ENCODE results near the gene EDEM1. TPM values are rescaled to one million over a fixed set of nuclear protein-coding genes. Genes with fewer than 3 reads are reported as not detected.
"Not testable (repeated sequence)": the region's sequence is repeated elsewhere in the genome, so short reads cannot be mapped to it uniquely, and the experiment has no call there.

Gene EDEM1
- polyA plus RNA-seq, 1 experiment: 42.5 TPM

- CTCF ChIA-PET: interaction anchor here (0.6 to 1.0 kb wide), 2 partner anchors 14 to 56 kb away, joined by 3 read pairs; no protein-coding TSS in a partner anchor
- H3K27ac ChIP-seq (ENCODE audit: low read depth, low read length): peak overlapping the region; percentile 31
- no peak for DNase-seq (ENCODE audit: low read depth, low spot score)
- POLR2A ChIA-PET: no interaction called here
- H3K27me3 ChIP-seq (ENCODE audit: control insufficient read depth, insufficient read depth, low read length): peaks cover 8% of the 10 kb centered on the region
- no peaks in the 10 kb centered on the region for H3K9me3 ChIP-seq (ENCODE audit: control insufficient read depth, insufficient read depth, low read length)
- H3K4me3 ChIP-seq (ENCODE audit: low read depth, low read length): no peak overlapping the region
- no peak for TF ChIP-seq CTCF (IDR thresholded peaks at IDR 0.05; ENCODE audit: low read depth, low read length)
These were observed 45.5 kb downstream of the EDEM1 start for GRCh38 chr3:5233026-5233425.

DNA sequence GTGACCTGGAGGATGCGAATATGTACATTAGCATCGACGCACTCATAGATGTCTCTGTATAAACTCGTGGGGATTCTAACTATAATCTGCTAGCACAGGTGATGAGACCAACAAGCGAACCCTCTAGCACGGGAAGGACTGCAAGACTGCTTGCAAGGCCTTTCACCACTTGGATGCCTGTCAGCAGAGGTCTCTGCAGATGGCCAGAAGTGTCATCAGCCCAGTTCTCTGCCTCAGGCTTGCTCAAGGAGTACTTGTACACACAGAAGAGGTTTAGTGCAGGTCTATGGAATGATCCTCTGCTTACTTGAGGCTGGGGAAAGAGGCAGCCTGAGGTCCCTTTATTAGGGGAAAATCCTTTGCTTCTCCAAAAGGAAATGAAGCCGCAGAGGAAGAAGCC lies 48.1 kb downstream of the EDEM1 start:
- ChIA-PET POLR2A (no interaction called here), CTCF (no interaction called here)
- H3K4me3 ChIP-seq (ENCODE audit: low read depth, low read length): no peak overlapping the region
- H3K27ac ChIP-seq (ENCODE audit: low read depth, low read length): no peak overlapping the region
- TF ChIP-seq CTCF (IDR thresholded peaks at IDR 0.05; ENCODE audit: low read depth, low read length): no peak
- no peaks in the 10 kb centered on the region for H3K9me3 ChIP-seq (ENCODE audit: control insufficient read depth, insufficient read depth, low read length)
- H3K27me3 ChIP-seq (ENCODE audit: control insufficient read depth, insufficient read depth, low read length): peaks cover 8% of the 10 kb centered on the region
- no peak for DNase-seq (ENCODE audit: low read depth, low spot score)

GRCh38 chr3:5238545-5238944 lies 51.0 kb downstream of the EDEM1 start:
- no peak for TF ChIP-seq CTCF (IDR thresholded peaks at IDR 0.05; ENCODE audit: low read depth, low read length)
- H3K27me3 ChIP-seq (ENCODE audit: control insufficient read depth, insufficient read depth, low read length): peaks cover 2% of the 10 kb centered on the region
- CTCF ChIA-PET: no interaction called here
- POLR2A ChIA-PET: no interaction called here
- H3K27ac ChIP-seq (ENCODE audit: low read depth, low read length): no peak overlapping the region
- DNase-seq (ENCODE audit: low read depth, low spot score): no peak
- H3K9me3 ChIP-seq (ENCODE audit: control insufficient read depth, insufficient read depth, low read length): peaks cover 4% of the 10 kb centered on the region; the same call in 1 of the 2 replicates
- no peak overlapping the region for H3K4me3 ChIP-seq (ENCODE audit: low read depth, low read length)

DNA sequence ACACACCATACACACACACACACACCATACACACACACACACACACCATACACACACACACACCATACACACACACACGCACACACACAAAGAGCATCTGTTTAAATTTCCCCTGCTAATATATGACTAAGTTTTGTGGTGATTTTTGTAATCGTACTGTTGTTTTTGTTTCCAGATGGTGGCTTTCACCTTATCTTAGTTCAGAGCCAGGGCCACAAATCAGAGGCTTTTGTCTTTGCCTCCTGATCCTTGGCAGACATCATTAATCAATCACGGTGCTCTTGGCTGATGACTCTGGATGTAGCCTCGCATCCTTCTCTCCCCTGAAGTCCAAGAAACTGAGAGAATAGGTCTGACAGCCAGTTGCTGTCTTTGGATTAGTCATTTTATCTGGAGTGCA lies 52.1 kb downstream of the EDEM1 start:
- POLR2A ChIA-PET: no interaction called here
- Histone ChIP-seq H3K9me3 (ENCODE audit: control insufficient read depth, insufficient read depth, low read length) (peaks cover 4% of the 10 kb centered on the region; the same call in 1 of the 2 replicates), H3K4me3 (ENCODE audit: low read depth, low read length) (no peak overlapping the region), H3K27ac (ENCODE audit: low read depth, low read length) (no peak overlapping the region), H3K27me3 (ENCODE audit: control insufficient read depth, insufficient read depth, low read length) (peaks cover 2% of the 10 kb centered on the region)
- CTCF ChIA-PET: no interaction called here
- no peak for TF ChIP-seq CTCF (IDR thresholded peaks at IDR 0.05; ENCODE audit: low read depth, low read length)
- DNase-seq (ENCODE audit: low read depth, low spot score): no peak

DNA sequence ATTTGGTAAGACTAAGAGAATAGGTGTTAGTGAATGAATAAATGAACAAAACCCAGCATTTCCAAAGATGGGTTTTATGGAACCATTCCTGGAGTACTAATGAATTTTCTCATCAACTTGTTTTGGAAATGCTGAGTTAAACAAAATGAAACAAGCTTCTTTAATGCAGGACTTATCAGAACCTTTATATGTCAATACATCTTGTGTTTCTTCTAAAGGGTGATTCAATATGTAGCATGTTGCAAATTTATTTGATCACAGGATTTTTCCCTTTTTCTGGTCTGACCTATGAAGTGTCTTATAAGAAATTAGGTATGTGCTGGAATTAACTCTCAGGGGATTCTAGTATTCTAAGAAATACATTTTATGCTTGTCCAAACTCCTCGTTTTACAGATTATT lies 53.2 kb downstream of the EDEM1 start:
- Histone ChIP-seq H3K27me3 (ENCODE audit: control insufficient read depth, insufficient read depth, low read length) (peaks cover 2% of the 10 kb centered on the region), H3K27ac (ENCODE audit: low read depth, low read length) (no peak overlapping the region), H3K4me3 (ENCODE audit: low read depth, low read length) (no peak overlapping the region), H3K9me3 (ENCODE audit: control insufficient read depth, insufficient read depth, low read length) (peaks cover 4% of the 10 kb centered on the region; the same call in 1 of the 2 replicates)
- ChIA-PET CTCF (no interaction called here), POLR2A (no interaction called here)
- no peak for TF ChIP-seq CTCF (IDR thresholded peaks at IDR 0.05; ENCODE audit: low read depth, low read length)
- no peak for DNase-seq (ENCODE audit: low read depth, low spot score)

DNA sequence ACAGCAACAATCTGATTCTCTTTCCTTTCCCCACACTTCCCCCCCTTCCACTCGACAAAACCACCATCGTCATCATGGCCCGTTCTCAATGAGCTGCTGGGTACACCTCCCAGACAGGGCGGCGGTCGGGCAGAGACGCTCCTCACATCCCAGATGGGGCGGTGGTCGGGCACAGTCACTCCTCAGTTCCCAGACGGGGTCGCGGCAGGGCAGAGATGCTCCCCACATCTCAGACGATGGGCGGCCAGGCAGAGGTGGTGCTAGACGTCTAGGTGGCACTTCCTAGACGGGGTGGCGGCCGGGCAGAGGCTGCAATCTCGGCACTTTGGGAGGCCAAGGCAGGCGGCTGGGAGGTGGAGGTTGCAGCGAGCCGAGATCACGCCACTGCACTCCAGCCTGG lies 55.3 kb downstream of the EDEM1 start:
- CTCF ChIA-PET; POLR2A ChIA-PET; H3K4me3 ChIP-seq (ENCODE audit: low read depth, low read length); H3K27me3 ChIP-seq (ENCODE audit: control insufficient read depth, insufficient read depth, low read length); H3K9me3 ChIP-seq (ENCODE audit: control insufficient read depth, insufficient read depth, low read length); DNase-seq (ENCODE audit: low read depth, low spot score); H3K27ac ChIP-seq (ENCODE audit: low read depth, low read length): not testable (repeated sequence)

Measured in AG04450 (cell line).